GM18951 (cell line): Measurements from ENCODE around the gene SLC36A4.
"Not testable (repeated sequence)": the region's sequence is repeated elsewhere in the genome, so short reads cannot be mapped to it uniquely, and the experiment has no call there.

ENCODE experiments used
- POLR2A ChIP-seq: IDR thresholded peaks from 4 replicates; pipeline ENCODE4 v1.6.1; 2011; ENCODE audit warnings: mild to moderate bottlenecking; ENCODE audit not compliant: insufficient read length, insufficient read depth; ENCODE audit errors: extremely low read depth
- in situ Hi-C: fragments of 300-500 bp; cut with MboI; formaldehyde crosslinking; loops from one replicate; pipeline ENCODE4 v1.12.0; 2022; ENCODE audit warnings: low sequenced_read_pairs, mixed read lengths, inconsistent platforms; ENCODE audit not compliant: unreplicated experiment

Gene SLC36A4

DNA sequence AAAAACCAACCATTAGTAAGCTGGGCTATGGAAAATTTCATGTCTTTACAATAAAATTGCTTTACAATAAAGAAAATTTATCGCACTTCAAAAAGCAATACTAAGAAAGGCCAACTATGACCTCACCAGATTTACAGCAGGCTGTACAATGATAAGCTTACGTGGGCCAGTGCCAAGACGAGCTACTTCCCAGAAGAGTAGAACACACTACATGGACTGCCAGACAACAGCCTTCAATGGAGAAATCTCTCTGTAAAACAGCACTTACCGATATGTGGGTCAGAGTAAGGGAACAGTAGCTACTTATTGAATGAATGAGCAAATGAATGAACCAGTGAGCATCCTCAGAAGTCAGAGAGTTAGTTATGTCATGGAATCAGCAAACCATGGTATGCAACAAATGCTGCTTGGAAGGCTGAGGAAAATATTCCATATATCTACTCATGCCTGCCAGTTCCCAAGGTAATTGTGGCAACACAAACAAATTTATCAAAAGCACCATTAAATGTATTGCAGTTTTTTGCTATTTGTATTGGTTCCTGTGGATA, 74.4 kb downstream of the SLC36A4 start:
- in situ Hi-C loops = no loop called here
- no peak for TF ChIP-seq POLR2A

DNA sequence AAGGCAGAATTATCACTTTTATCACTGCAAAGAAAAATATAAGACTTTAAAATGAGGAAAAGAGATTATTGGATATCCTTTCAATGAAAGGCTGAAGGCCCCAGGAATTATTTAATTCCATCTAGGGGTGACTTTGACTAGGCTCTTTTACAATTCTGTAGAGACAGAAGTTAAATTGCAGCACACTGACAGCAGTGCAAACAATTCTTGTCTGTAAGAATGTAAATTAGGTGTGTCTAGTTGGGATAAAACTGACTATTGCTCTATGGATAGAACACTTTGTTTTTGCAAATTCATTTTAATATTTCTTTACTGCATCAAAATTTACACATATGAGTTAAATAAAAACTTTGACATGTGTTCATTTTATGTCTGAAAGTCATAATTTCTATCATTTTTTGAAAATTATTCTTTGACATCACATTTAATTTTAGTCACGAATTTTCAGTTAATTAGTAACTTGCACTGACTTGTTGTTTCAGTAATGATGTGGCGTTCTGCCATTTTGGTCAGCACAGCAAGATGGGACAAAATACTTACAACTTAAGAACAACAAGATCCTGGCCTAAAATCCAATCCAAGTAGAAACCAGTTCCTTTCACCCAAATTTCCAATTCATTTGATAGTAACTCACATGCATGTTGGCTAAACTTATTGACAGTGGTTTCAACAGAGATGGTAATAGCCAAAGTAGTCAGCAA, 75.1 kb downstream of the SLC36A4 start:
- no peak for TF ChIP-seq POLR2A
- in situ Hi-C loops = no loop called here

DNA sequence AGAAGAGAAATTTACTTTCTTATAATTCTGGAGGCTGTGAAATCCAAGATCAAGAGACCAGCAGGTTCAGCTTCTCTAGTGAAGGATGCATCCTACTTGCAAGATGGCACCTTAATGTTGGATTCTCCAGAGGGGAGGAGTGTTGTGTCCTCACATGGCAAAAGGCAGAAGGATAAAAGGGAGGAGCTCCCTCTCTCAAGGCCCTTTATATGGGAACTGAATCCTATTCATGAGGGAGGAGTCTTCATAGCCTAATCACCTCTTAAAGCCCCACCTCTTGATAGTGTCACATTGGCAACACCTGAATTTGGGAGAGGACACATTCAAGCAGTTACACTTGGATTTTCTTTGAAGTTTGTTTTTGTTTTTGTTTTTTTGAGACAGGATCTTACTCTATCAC, 79.5 kb downstream of the SLC36A4 start:
- in situ Hi-C loops = no loop called here
- TF ChIP-seq POLR2A = no peak

DNA sequence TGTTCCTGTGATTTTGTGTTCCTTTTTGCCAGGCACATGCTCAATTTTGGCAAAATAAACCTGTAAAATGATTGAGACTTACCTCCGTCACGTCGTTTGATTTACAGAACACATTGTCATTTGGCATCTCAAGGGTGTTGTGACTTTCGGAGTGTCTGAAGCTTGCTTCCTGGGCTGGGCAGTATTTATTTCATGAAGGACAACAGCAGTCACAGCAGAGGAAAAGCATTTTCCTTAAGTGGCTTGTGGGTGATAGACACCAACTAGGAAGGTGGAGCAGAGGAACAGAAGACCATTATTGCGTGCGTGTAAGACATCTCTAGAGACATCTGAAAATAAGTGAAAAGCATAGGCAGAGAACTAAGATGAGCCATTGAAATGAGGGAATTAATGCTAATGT, 80.2 kb downstream of the SLC36A4 start:
- in situ Hi-C loops = no loop called here

DNA sequence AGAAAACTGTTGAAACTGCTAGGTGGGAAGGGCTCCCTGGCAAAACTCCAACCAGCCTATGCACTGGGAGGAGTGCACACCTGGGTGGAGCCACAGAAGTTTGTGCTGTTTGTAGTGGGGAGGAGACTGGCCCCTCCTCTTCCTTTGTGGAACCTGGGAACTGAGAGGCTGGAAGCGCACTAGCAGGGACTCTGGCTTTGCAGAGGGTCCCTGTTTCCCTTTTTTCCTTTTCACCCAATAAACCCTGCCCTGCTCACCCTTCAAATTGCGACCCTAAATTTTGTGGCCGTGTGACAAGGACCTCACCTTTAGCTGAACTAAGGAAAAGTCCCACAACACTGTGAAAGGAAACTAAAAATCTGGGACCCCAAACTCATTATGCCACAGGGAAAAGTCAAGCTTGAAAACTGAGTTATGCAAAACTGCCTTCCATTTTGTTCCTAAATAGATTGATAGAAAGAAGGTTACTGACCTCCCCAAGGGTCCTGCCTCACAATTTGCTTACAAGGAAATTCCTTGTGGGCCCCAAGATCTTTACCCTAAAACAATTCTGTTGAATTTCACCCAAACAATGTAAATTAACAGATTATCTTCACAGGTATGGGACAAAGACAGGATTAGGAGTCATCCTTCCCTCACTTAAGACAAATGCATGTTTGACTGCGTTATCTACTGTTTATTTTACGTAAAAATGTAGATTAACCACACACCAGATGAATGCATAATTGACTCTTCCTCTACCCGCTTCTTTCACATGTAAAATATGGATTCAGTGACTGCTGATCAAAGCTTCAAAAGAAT, 81.0 kb downstream of the SLC36A4 start:
- TF ChIP-seq POLR2A = no peak
- in situ Hi-C loops = no loop called here

More for the DNA sequence above, 80.2 kb downstream of the SLC36A4 start:
- TF ChIP-seq POLR2A = no peak

DNA sequence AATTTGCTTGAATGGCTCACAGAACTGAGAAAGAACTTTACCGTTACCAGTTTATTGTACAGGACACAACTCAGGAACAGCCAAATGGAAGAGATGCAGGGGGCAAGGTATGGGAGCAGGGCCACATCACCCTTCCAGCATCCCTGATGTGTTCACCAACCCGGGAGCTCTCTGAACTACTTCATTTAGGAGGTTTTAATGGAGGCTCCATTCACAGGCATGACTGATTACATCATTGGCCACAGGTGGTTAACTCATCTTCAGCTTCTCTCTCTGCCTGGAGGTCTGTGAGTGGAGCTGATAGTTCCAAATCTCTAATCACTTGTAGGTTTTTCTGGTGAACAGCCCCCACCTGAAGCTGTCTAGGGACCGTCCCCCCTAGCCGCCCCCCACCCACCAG, 83.5 kb downstream of the SLC36A4 start:
- no peak for TF ChIP-seq POLR2A
- in situ Hi-C loops = no loop called here

DNA sequence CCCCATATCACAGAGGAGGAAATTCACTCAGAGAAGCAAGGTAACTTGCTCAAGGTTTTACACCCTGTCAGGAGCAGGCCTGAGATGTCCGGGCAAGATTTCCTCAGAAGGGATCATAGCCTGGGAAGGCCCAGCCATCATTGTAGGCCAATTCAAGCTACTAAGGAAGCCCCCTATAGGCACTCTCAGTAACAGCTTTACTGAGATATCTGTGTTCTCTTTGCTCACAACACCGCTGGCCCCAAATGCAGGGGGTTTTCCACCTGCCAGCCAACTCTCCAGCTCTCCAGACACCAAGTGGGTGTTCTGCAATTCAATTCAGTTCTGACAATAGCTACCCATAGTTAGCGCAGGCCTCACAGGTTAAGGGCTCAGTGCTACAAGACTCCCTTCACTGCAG, 84.0 kb downstream of the SLC36A4 start:
- in situ Hi-C loops = no loop called here
- TF ChIP-seq POLR2A = no peak

DNA sequence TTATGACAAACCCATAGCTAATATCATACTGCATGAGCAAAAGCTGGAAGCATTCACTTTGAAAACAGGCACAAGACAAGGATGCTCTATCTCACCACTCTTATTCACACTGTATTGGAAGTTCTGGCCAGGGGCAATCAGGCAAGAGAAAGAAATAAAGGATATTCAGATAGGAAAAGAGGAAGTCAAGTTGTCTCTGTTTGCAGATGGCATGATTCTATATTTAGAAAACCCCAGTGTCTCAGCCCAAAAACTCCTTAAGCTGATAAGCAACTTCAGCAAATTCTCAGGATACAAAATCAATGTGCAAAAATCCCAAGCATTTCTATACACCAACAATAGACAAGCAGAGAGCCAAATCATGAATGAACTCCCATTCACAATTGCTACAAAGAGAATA, 86.6 kb downstream of the SLC36A4 start:
- in situ Hi-C loops = not testable (repeated sequence)

DNA sequence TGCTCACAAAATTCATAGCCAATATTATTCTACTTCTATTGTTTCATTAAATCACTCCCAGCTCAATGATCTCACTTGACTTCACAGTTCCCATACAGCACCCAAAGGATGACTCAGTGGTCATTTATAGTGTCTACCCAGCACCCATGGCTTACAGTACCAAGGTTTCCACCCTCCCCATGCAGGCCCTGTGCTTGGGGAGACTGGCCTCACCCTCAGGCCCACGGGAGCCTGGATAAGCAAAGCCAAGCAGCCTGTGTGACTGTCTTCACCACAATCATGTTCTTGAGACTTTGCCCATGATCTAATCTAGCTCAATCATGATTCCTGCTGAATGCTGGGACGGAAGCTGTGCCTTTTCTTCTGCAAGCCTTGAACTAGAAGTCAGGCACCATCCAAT, 97.6 kb downstream of the SLC36A4 start:
- no peak for TF ChIP-seq POLR2A
- in situ Hi-C loops = no loop called here

DNA sequence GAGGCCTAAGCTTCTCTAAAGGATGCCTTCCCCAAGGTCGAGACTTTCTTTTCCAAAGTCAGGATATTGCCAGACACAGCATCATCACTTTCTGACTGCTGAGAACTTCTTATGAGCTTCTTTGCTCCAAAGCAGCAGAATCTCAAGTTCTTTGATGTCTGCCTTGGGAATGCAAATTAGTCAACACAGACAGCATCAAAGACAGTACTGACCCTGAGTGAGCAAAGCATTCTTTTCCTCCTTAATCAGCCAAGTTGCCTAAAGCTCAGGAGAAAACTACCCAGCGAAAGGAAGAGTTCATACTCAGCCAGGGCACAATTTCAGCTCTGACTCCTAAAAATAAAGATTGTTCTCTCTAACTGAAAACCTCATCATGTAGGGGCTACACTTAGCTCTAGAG, 98.0 kb downstream of the SLC36A4 start:
- in situ Hi-C loops = no loop called here
- no peak for TF ChIP-seq POLR2A
